Stimulated activated CD4-positive, alpha-beta T cell treated with anti-CD3 and anti-CD28 coated beads, Interleukin-4, amount 100 ng/mL, for 4 hours (primary cell): ENCODE results near the gene ACP5.

Experiments
- DNase-seq, 2 experiments: peaks; one replicate each; pipeline ENCODE4 v3.0.0-alpha.2; 2020

Gene ACP5

GRCh38 chr19:11547929-11548700, 29.3 kb downstream of the ACP5 start:
- DNase-seq = no peak

GRCh38 chr19:11541238-11541637, 36.2 kb downstream of the ACP5 start:
- no peak for DNase-seq

- DNase-seq = no peak
These were observed 36.8 kb downstream of the ACP5 start for GRCh38 chr19:11540645-11541044.

GRCh38 chr19:11539495-11540365, 37.7 kb downstream of the ACP5 start:
- no peak for DNase-seq

- no peak for DNase-seq
These were observed 39.0 kb downstream of the ACP5 start, which contains the start of gene CNN1 for GRCh38 chr19:11538232-11539036. CNN1 (plus strand) TSS chr19:11538851; CDS start chr19:11538928, 77 bp downstream.

GRCh38 chr19:11535792-11536595, 41.5 kb downstream of the ACP5 start:
- peak; percentile 77 to 88 for DNase-seq

- no peak for DNase-seq
These were observed 42.5 kb downstream of the ACP5 start for GRCh38 chr19:11534948-11535347.

- DNase-seq = no peak
These were observed 42.9 kb downstream of the ACP5 start for GRCh38 chr19:11534538-11534937.

- peak; percentile 19 to 33 for DNase-seq
These were observed 47.0 kb downstream of the ACP5 start for GRCh38 chr19:11530432-11530831.

GRCh38 chr19:11528551-11529341, 48.7 kb downstream of the ACP5 start, which contains the start of gene ECSIT:
ECSIT (minus strand) TSS chr19:11529134; CDS start chr19:11519170, 9,964 bp downstream.
- peak; percentile 88 to 91 for DNase-seq
